WTC11 (cell line): Measurements from ENCODE around the gene GPRIN3.

ENCODE experiments used
- ATF2 ChIP-seq: sonication (generic); formaldehyde crosslinking; IDR thresholded peaks from 2 replicates; pipeline ENCODE4 v1.8.1; 2022; ENCODE audit warnings: low read depth, missing genetic modification reagents, borderline replicate concordance
- CTCF ChIP-seq: fragments of 200-600 bp; IDR thresholded peaks from 2 replicates; pipeline ENCODE4 v1.8.0; 2022; ENCODE audit warnings: antibody characterized with exemption
- MYBL2 ChIP-seq: sonication (generic); formaldehyde crosslinking; IDR thresholded peaks from 2 replicates; pipeline ENCODE4 v1.8.1; 2023; ENCODE audit warnings: mild to moderate bottlenecking, moderate library complexity, missing genetic modification reagents
- ZBTB21 ChIP-seq: sonication (generic); formaldehyde crosslinking; IDR thresholded peaks from 2 replicates; pipeline ENCODE4 v1.8.1; 2023; ENCODE audit warnings: mild to moderate bottlenecking, missing genetic modification reagents, borderline replicate concordance
- ZMAT4 ChIP-seq: fragments of 250-450 bp; sonication (Bioruptor Pico); IDR thresholded peaks from 2 replicates; pipeline ENCODE4 v1.9.0; 2021; ENCODE audit warnings: mild to moderate bottlenecking
- ZNF423 ChIP-seq: fragments of 250-450 bp; sonication (Bioruptor Pico); IDR thresholded peaks from 2 replicates; pipeline ENCODE4 v2.1.2; 2022; ENCODE audit warnings: mild to moderate bottlenecking, moderate library complexity

GRCh38 chr4:89212666-89213381 lies 94.8 kb downstream of the GPRIN3 start:
- TF ChIP-seq CTCF (no peak), ATF2 (CRISPR knock-in tag) (no peak), MYBL2 (CRISPR knock-in tag) (no peak), ZBTB21 (no peak), ZNF423 (CRISPR knock-in tag) (no peak), ZMAT4 (no peak)
